IPS-NIHi7 (cell line): ENCODE measurements around the gene HDLBP.

Source experiments
- DNase-seq: peaks from one replicate; pipeline ENCODE4 v3.0.0; 2012; ENCODE audit warnings: mixed read lengths; ENCODE audit errors: extremely low spot score

The HDLBP gene

DNA sequence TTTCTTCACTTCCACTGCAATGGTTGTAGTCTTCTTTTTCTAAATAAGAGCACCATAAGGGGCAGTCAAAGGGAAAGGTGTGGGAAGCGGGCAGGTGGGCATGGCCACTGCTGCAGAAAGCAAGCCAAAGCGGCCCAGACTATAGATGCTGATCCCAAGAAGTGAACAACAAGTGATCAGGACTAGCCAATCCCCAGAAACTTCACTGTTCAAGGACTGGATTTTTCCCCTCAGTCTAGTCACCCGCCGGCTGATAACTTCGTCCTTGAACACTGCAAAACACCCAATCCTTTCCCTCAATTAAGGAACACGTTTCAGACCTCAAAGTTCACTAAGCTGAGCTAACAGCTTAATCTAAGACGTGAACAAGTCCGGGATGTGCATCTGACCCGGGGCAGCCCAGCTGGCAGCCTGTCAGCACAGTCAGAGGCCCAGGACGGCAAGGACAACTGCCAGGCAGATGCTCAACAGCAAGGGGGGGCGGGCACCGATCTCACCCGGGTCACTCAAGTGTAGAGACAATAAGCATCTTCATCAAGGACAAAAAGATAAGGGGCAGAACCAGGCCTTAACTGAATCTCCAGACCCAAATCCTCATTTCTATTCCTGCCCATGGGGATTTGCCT lies 59.8 kb downstream of the HDLBP start:
- DNase-seq: no peak

DNA sequence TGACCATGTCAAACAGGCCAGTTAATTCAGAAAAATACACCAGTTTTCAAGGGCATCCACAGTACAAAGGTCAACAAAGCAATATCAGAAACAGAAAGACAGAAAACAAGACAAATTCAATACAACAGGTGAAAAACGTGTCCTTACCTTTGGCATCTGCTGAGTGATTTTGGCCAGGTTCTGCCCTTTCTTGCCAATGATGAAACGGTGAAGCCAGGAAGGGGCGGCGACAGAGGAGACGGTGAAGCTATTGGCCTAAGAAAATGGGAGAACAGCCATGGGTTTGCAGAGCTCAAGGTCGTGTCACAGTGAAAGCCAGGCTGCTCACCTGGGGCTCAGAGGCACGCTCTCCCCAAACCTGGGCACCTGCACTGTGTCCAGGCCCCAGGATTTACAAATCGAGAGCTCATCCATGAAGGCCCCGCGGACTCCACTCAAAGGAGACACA lies 60.5 kb downstream of the HDLBP start:
- no peak for DNase-seq

DNA sequence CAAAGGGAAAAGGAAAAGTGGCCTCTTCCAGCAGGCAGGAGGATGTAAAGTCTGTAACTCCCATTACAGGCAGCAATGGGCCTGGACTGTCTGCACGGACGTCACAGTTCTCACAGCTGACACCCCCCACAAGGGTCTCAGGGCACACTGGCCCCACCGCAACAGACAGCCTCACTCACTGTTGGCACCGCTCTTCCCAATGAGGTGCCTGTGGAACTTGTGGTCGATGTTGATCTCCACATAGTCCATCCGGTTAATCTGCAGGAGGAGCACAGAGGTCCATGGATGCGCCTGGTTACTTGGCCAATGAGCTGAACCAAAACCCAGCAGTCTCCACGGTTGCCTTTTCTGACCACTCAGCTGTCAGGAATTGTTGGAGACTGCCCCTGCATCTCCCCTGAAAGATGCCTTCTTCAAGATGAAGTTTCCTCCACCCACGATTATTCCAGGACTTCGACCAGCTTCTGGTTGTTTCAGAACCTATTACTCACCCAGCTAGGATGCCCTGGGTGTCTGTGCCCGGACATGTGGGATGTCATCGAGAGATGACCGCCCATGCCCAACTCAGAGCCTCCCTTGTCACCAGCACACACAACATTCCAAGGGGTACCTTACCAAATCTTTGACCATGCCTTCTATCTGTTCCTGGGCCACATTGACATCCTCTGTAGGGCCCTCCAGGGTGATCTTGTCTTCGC lies 62.5 kb downstream of the HDLBP start:
- no peak for DNase-seq

DNA sequence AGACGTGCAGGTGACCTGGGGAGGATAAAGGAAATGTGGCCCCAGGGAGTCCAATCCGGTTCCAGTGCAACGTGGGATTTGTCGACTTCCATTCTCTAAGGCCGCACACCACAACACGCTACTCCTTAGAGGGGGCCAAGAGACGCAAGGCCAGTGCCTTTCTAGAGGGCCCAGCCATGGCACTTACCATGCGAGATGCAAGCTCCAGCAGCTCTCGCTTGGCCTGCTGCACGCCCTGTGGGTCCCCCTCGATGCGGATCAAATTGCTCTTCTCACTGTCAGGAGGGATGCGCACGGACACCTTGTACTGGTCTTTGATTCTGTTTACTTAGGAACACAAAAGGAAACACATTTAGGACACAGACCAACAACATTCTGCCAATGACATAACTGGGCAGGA lies 65.8 kb downstream of the HDLBP start:
- DNase-seq: no peak

DNA sequence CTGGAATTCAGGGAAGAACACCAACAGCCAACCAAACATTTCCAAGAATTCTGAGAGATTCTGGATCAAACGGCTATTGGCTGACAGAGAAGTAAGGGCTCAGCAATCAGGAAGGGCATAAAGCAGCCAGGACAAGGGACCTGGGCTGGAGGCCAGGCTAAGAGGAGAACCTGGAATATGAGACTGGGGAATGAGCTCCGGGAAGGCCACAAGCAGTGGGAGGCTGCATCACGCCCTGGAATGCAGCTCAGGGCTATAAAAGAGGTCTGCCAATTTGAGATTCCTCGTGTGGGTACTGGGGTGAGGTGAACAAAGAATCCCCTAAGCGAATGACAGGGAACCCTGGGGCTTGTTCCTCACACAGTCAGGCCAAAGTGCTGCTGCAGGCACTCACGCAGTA lies 66.6 kb downstream of the HDLBP start:
- no peak for DNase-seq

DNA sequence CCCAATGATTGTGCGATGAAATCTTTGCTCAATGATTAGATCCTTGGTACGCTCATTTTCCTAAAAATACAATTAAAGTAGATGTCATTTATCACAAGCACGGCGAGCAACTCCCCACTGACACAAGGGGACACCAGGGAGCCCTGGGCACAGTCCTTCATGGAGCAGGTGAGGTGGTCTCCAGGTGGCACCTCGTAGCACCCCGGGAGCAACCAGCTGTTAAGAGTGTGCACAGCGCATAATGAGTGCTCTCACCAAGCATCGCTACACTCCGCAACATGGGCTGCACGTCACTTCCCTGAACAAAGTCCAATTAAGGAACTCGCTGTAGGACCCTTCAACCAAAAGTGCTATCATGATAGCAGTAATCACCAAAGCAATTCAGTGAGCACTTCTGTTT lies 67.2 kb downstream of the HDLBP start:
- no peak for DNase-seq

DNA sequence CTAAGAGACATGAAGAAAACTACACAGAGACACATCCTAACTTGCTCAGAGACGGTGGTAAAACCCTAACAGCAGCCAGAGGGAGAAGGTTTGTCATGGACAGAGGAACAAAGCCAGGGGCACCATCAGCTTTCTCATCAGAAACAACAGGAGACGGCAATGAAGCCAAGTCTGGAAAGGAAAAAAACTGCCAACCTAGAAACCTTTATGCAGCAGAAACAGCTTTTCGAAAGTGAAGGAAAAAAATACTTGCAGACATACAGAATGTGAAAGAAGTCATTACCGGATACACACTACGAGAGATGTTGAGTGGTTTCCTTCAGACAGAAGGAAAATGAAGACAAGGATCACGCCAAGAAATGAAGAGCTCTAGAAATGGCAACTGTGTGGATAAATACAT lies 71.1 kb downstream of the HDLBP start:
- DNase-seq: no peak

DNA sequence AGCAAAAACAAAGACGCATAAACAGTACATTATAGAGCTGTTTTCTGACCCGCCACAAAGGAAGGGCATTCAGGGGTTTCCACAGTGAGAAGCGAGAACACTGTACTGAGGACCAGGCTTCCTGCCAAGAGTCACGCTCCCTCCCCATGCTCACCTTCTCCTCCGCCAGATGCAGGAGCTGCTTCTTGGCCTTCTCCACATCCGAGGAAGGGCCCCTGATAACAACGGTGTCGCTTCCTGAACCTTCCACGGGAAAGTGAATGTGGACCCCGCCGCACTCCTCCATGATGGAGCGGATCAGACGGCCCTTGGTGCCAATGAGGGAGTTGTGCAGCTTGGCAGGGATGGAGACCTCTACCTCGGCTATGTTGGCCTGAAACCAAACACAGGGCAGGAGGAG lies 73.2 kb downstream of the HDLBP start:
- DNase-seq: no peak

DNA sequence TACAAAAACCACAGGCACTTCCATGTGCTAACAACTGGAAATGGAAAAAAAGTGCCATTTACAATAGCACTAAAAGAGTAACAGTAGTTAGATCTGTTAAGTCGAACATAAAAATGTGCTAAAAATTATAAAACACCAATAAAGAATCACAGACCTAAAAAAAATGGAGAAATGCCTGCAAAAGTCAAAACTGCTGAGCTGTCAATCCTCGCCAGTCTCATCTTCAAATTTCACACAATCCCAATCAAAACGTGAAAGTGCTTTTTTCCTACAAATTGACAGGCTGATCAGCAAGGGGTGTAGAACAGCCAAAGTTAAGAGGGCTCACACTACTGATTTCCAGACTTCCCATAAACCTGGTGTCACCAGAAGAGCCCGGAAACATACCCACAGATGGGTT lies 73.8 kb downstream of the HDLBP start:
- DNase-seq: no peak

DNA sequence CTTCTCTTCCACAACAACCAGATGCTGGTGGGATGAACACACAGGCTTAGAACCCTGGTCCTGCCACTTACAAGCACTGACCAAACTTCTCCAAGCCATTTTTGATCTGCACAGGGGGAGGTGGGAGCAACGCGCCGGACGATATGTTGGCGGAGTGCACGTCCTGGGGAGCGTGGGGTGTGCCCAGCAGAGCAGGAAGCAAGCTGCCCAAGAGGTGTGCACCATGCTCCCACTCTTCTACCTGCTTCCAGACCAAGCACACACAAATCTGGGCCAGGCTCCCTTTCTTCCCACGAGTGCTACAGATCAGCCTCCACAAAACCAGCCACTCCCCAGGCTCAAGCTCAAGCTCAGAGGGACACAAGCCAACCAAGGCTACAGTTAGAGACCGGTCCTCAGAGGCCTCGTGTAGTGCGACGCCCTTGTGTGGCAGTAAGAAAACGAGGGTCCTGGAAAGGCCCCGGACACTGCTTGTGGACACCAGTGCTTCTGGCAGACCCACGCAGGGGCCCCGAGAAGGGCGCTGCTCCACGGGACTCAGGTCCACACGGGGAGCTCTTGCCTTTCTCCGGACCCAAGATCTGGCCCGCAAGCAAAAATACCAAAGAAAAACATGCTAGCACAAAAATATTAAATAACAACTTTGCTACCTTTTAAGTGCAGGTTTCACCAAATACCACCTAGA lies 75.0 kb downstream of the HDLBP start:
- no peak for DNase-seq

DNA sequence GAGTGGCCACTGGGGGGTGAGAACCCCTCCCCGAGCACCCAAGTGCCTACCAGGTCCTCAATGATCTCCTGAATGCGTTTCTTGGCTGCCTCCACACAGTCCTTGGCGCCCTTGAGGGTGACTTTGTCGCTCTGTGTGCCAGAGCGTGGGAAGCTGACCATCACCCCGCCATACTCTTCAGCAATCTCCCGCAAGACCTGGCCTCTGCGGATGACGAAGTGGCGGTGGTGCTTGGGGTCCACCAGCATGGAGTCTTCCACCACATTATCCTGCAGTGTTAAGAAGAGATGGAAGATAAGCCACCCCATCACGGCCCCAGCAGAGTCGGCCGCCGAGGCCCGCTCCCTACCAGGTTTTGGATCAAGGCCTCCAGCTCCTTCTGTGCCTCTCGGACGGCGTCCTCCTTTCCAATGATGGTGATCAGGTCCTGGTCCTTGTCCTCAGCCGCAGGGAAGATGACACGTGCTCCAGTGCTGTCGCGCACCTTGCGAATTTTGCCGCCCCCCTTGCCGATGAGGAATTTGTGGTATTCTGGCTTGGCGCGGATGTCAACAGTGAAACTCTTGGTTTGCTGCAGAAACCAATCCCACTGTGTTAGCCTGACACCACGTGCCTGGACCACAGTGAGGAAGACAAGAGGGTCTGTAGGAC lies 75.8 kb downstream of the HDLBP start:
- DNase-seq: no peak

DNA sequence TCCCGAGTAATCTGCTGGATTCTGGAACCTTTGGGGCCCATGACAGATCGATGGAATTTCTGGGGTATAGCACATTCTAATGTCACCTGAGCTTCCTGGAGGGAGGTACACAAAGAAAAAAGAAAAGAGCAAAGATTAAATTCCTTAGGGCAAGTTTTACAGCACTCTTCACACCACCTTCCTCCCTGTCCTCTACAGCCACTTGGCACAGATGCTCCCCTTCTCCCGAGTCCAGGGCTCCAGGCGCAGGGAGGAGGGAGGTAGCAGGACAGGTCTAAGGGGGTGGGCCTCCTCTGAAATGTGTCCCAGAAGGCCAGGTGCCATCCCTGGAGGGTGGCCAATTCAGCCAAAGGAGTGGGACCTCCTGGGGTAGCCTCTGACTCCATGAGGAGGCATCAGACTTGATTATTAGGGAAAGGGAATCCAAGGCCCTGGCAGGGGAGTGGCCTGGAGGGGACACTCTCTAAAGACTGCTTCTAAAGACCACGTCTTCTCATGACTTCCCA lies 76.7 kb downstream of the HDLBP start:
- DNase-seq: no peak

DNA sequence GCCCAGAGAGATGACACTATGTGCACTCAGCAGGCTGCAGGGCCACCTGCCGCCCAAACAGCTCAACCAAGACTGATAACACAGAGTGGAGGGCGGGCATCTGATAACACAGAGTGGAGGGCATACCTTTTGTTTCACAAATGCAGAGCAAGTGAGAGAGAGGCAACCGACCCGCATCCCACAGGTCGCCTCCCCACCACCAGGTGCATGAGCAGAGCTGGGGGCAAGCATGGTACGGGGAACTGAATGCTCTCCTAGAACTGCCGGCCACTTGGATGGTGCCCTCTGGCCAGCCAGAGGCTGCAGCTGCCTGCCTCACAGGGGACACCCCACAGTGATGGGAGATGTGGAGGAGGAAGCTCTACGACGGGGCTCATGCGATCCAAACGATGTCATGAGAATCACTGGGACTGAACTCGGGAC lies 77.5 kb downstream of the HDLBP start:
- no peak for DNase-seq

DNA sequence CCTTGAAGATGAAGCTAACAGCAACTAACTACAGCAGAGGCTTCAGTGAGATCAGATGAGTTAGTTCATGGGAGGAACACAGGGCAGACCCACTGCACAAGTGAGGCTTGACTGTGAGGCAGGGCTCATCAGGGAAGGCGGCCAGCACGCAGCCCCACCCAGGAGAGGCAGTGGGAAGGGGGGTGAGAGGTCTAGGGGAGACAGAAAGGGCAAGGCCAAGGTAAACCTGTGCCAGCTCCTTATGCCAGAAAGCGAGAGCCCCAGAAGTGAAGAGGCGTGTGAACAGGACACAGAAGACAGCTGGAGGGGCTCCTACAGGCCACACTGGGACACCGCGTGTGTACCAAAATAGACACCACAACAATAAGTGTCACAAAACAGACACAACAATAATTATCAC lies 78.4 kb downstream of the HDLBP start:
- DNase-seq: no peak

DNA sequence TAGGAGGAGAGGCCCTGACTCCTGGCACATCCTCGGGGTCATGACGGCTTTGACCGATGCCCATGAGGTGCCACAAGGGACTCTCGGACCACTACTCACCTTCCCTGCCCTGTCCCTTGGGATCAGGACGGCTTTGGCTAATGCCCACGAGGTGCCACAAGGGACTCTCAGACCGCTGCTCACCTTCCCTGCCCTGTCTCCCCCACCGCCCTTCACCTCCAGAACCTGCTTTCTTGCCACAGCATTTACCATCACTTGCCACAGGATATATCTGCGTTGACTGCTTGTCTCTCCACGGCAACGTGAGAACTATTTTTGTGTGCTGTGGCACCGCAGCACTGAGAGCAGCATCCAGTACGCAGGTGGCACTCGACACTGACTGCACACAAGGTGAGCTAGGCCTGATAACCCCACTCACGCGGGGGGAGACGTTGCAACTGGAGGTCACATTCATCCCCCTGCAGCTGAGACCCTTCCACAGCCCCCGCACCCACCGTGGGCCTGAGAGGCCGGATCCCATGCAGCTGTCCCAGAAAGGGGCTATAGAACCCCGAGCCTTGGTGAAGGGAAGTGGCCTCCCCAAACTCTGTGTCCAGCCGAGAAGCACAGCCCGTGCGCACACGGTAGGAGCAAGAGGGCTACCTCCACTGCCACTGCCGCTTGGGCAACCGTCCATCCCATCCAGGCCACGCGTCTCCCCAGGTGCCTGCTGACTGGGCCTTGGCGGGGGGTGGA lies 79.4 kb downstream of the HDLBP start:
- no peak for DNase-seq

DNA sequence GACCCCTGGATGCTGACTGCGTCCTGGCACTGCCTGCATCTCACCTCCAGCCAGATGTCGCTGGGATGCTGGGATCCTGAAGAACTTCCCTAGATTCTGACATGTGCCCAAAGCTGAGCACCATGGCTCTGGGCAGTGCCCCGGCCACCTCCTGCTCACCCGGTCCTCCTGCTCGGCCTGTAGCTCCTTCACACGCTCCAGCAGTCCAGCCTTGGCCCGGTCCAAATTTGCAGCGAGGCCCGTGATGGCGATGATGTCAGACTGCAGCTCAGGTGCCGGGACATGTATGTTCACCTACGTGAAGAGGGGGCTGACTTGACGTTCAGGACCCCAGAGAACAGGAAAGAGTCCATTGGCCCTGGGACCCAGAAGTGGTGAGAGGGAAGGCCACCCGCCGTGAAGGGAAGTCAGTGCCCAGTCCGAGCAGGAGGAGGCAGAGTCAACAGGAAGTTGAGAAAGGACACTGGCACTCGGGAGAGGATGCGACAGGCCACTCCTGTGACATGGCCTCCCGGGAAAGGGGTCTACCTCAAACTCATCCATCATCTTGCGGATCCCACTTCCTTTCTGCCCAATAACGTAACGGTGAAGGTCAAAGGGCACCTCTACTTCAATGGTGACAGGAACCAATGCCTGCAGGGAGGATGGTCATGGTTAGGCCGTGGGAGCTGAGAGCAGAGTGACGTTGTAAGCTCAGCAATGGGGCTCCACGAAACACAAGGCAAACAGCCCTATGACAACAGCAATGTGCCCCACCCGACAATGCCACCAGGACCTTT lies 80.3 kb downstream of the HDLBP start:
- no peak for DNase-seq

DNA sequence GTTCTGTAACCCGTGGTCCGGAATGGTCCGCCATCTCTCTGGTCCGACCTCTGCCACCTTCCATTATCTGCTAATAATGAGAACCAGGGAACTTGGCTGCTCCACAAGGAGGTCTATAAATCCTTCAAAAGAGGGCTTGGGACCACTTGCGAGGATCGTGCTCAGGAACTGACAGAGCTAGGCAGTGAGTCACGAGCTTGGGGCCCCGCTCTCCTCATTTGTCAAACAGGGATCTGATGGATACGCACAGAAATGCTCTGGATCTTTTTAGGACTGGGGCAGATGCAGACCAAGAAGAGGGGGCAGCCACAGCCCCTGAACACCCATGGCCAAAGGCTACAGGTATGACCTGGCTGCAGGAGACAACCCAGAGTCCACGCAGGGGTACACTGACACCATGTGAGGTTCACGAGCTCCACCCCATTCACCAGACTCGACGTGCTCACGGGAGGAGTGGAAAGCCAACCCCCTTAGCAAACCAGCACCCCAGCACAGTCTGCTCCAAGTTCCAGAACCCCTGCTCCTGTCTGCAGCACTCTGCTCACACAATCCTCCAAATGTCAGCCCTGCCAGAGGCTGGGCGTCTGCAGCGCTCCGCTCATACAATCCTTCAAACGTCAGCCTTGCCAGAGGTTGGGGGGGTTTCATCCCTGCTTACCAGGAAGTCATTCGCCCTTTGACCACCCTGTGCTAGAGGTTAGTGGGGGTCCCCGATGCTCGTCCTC lies 81.2 kb downstream of the HDLBP start:
- DNase-seq: no peak

DNA sequence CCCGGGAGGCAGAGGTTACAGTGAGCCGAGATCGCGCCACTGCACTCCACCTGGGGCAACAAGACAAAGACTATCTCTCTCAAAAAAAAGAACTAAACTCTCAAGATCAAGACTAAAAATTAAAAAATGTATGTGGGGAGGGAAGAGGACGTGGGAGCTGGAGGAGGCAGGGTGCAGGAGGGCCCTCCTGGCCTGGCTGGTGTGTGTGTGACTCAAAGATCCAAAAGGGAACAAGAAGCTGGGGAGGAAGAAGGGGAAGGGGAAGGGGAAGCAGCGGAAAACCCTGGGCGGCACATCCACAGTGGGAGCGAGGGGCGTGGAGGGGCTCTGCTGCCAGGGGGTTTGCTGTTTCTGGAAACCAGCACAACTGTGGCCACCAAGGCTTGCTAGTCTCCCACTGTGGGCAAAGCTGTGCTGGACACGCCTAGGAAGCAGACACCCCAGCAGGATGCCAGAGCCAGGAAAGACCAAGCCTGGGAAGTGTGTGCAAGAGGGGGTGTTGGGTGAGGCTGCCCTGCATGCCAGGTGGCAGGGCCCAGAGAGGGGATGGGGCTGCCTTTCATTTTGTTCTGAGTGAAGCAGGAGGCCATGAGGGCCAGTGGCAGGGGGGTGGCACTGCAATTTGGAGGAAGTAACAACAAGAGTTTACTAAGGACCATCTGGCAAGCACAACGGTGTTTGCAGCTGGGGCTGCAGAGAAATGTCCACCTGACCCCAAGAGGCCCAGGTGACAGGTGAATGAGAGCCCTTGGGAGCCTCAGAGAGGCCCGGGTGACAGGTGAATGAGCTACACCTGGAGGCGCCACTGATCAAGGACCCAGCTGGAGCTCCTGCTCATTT lies 82.5 kb downstream of the HDLBP start:
- DNase-seq: no peak

DNA sequence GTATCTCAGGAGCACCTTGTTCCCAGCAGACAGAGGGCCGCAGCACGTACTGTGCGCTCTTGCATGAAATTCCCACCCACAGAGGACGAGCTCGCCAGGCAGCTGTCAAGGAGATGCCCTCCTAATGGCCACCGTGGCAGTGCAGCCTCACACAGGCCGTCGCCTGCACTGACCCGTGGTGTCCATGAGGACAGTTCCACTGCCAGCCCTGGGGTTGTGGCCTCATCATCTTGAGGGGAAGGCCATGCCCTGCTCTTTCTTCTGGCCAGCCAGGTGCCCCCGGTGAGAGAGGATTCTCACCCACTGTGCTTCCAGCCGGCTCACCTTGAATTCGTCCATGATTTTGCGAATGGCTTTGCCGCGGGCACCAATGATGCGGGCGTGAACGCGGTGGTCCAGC lies 85.0 kb downstream of the HDLBP start:
- DNase-seq: no peak
